Loucy (cell line): ENCODE measurements around the gene CES5A.
"Not testable (repeated sequence)": the region's sequence is repeated elsewhere in the genome, so short reads cannot be mapped to it uniquely, and the experiment has no call there.

Experiments
- CTCF ChIP-seq: fragments of 200-600 bp; sonication (generic); conservative IDR thresholded peaks from 2 replicates; pipeline ENCODE4 v1.5.1; 2014; ENCODE audit warnings: mild to moderate bottlenecking, antibody characterized with exemption, low read length
- EZH2phosphoT487 ChIP-seq: fragments of 200-600 bp; IDR thresholded peaks from 2 replicates; pipeline ENCODE4 v1.6.1; 2018; ENCODE audit warnings: antibody characterized with exemption, mild to moderate bottlenecking, moderate library complexity, borderline replicate concordance

GRCh38 chr16:55813730-55814129, 61.4 kb downstream of the CES5A start:
- TF ChIP-seq CTCF, EZH2phosphoT487: not testable (repeated sequence)
